Right ventricle myocardium inferior (tissue), 1 donor: ENCODE results near the gene GGACT. TPM values are rescaled to one million over a fixed set of nuclear protein-coding genes. Genes with fewer than 3 reads are reported as not detected.

ENCODE experiments used
- ATAC-seq: fragments of 200-7000 bp; cut with Tn5 transposase; one replicate; pipeline ENCODE4 v1.9.1; 2020; ENCODE audit warnings: mild to moderate bottlenecking, moderate library complexity
- DNase-seq: peaks from one replicate; pipeline ENCODE4 v3.0.0; 2021; ENCODE audit errors: missing footprints
- intact Hi-C: fragments of 100-400 bp; cut with DNase I; formaldehyde crosslinking; loops from one replicate; pipeline ENCODE4 v1.11.0; 2022
- total RNA-seq: library from RNA; stranded (reverse); fragmentation: NEBNext Ultra II Directional; extraction: Animal tissue kit (Norgen Biotek cat#: 25700); gene quantifications from one replicate; pipeline ENCODE4 v1.2.1, GENCODE V29; 2021
- donor health status: DM: no; HTN: yes; CAD: no; lungs with severe emphysema.

The GGACT gene
- total RNA-seq, 1 donor from 2014 or later = 1.4 TPM

- DNase-seq (no peak), ATAC-seq (no peak)
- intact Hi-C loops = no loop called here
Observed at GRCh38 chr13:100561599-100562204, 26.9 kb downstream of the GGACT start.

DNA sequence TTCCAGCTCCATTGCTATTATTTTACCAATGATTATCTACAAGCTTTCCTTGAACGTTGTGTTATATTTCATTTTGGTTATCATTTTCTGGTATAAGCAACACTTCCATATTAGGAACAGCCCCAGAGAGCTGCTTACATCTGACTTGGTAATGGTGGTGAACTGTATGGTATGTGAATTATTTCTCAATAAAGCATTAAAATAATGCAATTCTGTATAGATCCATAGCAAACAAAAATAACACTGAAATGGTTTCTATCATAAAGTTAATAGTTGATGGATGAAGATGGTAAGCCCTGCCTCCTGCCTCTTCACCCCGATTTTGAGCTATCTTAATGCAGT is 27.5 kb downstream of the GGACT start:
- DNase-seq (no peak), ATAC-seq (no peak)
- intact Hi-C loops = no loop called here

DNA sequence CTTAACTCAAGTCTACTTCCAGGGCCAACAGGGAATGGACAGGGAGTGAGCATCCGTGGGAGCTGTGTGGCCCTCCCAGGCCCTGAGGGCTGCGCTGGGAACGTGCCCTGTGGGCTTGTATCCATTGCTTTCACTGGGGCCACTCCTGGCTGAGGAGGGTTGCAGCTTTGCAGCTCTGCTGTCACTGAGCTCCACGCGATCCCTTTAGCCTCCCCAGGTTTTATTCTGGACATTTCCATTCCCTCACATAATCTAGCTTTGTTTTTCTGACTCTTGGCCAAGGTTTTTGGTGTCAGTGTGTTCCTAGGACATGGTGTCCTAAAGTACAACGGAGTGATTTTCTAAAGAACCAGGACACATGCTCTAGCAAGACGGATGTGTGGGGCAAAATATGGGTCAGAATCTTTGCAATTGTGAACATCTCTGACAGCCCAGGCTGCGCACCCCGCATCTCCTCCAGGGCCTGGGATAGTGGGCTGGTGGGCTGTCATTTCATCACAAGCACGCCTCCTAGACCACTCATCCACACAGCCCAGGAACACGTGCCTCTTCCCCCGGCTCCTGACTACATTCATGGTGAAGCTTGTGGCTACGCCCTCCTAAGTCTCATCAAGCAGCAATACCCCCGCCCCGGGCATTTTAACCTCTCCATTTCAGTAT is 28.0 kb downstream of the GGACT start:
- ATAC-seq = peak; percentile 50
- DNase-seq = no peak
- intact Hi-C loops = no loop called here

- intact Hi-C loops = no loop called here
- no peak for ATAC-seq
- DNase-seq = no peak
Observed at GRCh38 chr13:100559886-100560285, 28.7 kb downstream of the GGACT start.

- intact Hi-C loops = no loop called here
- no peak for ATAC-seq
- no peak for DNase-seq
Observed at GRCh38 chr13:100552755-100553154, 35.8 kb downstream of the GGACT start.

DNA sequence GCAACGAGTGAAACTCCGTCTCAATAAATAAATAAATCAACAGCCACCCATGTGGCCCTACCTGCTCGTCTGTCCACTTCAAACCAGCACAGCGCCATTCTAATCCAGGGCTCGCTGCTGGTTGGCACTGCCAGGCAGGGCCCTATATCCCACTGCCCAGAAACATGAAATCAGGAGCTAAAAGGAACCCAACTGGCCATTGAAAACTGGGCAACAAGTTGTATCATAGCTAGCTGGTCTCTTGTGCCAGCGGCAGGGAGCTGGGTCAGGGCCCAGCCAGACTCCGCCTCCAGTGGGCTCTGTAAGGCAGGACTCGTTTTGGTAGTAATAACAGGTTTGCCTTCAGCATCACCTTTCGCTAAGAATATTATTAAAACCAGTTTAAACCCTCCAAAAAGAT is 39.3 kb downstream of the GGACT start:
- no peak for DNase-seq
- intact Hi-C loops = no loop called here

DNA sequence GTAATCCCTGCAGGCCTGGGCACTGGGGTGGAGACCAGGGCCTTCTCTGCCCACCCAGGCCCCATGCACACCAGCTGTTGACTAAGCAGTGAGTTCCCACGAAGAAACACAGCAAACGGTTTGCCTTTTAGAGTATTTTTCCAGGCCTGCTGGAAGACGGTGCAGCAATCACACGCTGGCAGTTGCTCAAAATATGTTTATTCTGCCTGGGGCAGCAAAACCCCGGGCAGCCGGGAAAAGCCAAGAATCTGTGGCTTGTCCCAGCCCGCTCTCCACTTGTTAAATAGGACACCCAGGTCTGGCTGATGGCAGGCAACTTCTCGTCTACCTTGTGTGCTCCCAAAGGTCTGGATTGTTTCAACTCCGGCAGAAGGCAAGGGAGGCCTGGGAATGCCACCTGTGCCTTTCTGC is 40.8 kb downstream of the GGACT start:
- ATAC-seq (no peak), DNase-seq (no peak)
- intact Hi-C loops = no loop called here

More for the DNA sequence above, 39.3 kb downstream of the GGACT start:
- no peak for ATAC-seq

DNA sequence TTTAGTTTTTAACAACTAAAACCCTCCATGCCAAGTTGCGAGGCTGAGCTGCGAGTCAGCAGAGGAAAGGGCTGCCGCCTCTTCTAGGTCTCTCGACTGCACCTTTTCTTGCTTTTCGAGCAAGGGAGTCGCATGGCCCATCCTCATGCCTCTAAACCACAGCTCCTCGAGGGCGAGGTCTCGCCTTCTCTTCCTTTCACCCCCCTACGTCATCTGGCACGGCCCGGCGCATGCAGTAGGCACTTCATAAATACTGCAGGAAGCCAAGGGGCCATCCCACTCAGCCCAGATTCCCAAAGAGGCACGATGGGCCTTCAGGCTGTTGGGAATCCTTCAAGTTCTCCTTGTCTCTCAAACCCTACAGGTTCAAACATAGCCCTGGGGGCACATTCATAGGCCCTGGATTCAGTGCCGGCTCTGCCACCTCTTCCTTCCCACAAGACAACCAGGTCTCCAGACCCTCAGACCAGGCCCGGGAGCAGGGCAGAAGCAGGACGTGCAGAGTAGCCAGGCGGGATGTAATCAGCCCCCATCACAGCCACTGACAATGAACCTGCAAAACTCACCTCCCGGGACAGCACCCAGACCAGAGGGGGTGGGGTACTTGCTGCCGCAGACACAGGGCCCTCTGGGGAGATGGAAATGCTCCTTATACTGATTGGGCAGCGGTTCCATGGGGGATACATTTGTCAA is 41.7 kb downstream of the GGACT start:
- intact Hi-C loops = no loop called here
- DNase-seq = no peak
- no peak for ATAC-seq

GRCh38 chr13:100545684-100546061 is 42.9 kb downstream of the GGACT start:
- DNase-seq (no peak), ATAC-seq (no peak)
- intact Hi-C loops = no loop called here

GRCh38 chr13:100544866-100545683 is 43.5 kb downstream of the GGACT start:
- DNase-seq (no peak), ATAC-seq (peak; percentile 71)
- intact Hi-C loops = no loop called here

- DNase-seq = no peak
Observed at GRCh38 chr13:100543872-100544602, 44.6 kb downstream of the GGACT start.

DNA sequence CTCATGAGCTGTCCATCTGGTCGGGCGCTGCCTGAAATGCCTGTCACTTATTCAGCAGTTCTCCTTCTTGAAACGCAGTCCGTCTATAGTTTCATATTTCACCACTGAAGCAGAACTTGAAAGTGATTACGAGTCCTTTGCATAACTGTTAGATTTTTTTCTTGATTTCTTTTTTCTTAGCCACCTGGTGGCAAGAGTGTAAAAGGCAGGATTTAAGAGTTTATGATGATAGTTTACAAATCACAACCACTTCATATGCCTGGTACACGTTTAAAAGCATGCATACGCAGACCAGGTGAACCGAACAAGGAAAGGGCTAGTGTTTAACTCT is 45.8 kb downstream of the GGACT start:
- intact Hi-C loops = no loop called here
- DNase-seq (no peak), ATAC-seq (no peak)

More at GRCh38 chr13:100543872-100544602, 44.6 kb downstream of the GGACT start:
- ATAC-seq = no peak
- intact Hi-C loops = no loop called here

- ATAC-seq (no peak), DNase-seq (no peak)
- intact Hi-C loops = no loop called here
Observed at GRCh38 chr13:100541897-100542825, 46.4 kb downstream of the GGACT start.

GRCh38 chr13:100540621-100541020 is 48.0 kb downstream of the GGACT start:
- intact Hi-C loops = no loop called here
- DNase-seq (no peak), ATAC-seq (no peak)

GRCh38 chr13:100537951-100538462 is 50.6 kb downstream of the GGACT start:
- no peak for ATAC-seq
- no peak for DNase-seq
- intact Hi-C loops = no loop called here

DNA sequence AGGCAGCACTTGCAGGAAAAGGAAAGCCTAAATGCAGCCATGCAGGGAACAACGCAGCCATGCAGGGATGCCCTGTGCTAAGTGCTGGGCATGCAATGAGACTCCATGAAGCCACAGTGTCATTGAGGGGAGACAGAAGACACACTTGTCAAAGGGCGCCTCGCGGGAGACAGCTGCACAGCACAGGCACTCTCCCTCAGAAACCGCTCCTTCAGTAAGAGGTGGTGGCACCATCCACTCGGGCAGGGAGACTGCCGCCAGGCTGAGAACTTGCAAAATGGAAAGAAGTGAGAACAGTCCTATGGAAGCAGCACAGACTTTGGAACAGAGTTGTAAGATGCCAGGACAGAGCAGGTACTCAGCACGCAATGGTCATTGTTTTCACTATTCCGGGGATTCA is 51.1 kb downstream of the GGACT start:
- ATAC-seq (no peak), DNase-seq (no peak)
- intact Hi-C loops = no loop called here

DNA sequence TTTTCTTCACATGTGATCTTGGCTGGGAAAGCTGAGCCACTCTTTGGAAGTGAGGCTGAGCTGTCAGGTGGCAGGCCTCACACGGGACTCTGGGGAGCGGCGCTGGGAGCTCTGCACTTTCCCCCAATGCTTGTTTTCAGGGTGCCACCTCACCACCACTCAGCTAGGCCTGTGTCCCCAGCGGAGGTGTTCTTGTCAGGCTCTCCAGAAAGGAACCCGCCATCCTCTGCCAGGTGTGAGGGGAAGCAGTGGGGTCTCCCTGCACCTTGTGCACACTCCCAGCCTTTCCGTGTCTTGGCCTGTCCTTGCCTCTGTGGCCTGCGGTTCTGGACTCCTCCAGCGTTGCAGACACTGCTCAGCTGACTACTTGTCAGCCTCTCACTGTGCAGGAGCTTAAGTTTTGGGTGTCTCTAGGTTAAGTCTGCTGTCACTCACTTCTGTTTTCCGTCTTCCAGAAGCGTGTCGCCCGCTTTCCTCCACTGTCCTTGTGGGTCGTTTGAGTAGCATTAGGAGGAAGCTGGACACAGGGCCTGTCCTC is 51.9 kb downstream of the GGACT start:
- intact Hi-C loops = no loop called here
- ATAC-seq (no peak), DNase-seq (no peak)
